ENCODE data around the gene KREMEN1. TPM values are rescaled to one million over a fixed set of nuclear protein-coding genes. Genes with fewer than 3 reads are reported as not detected.

The KREMEN1 gene
- total and polyA plus RNA-seq, 12 donors, result 4.3 to 58.7 (median 27.8) TPM

GRCh38 chr22:29211066-29211465 is 138.2 kb downstream of the KREMEN1 start:
- WGBS, 4 donors, result 84 to 99% (median 89%) methylated on average over 8 to 11 of the region's 11 CpGs
- DNase-seq, result no peak
- TF ChIP-seq CTCF (IDR thresholded peaks at IDR 0.05) (no peak), POLR2A (IDR thresholded peaks at IDR 0.05) (no peak)
- no peak overlapping the region for H3K4me3 ChIP-seq
- H3K9me3 ChIP-seq (replicated peaks in 1 of 3), result no peaks in the 10 kb centered on the region
- no peaks in the 10 kb centered on the region for H3K27me3 ChIP-seq
- no peak overlapping the region for H3K27ac ChIP-seq
- intact Hi-C loops (cut with DNase I), result no loop called here
- H3K36me3 ChIP-seq (replicated peaks in 1 of 2), result no peaks in the 10 kb centered on the region
- H3K4me1 ChIP-seq (replicated peaks in 1 of 2), result peaks cover 3 to 20% of the 10 kb centered on the region in 2 donors

- Histone ChIP-seq H3K4me3 (no peak overlapping the region), H3K27me3 (no peaks in the 10 kb centered on the region), H3K4me1 (replicated peaks in 1 of 2) (peaks cover 6 to 21% of the 10 kb centered on the region in 2 donors), H3K9me3 (replicated peaks in 1 of 3) (no peaks in the 10 kb centered on the region), H3K27ac (no peak overlapping the region), H3K36me3 (replicated peaks in 1 of 2) (no peaks in the 10 kb centered on the region)
- DNase-seq, result no peak
- TF ChIP-seq POLR2A (IDR thresholded peaks at IDR 0.05) (no peak), CTCF (IDR thresholded peaks at IDR 0.05) (no peak)
- intact Hi-C loops (cut with DNase I), result no loop called here
- 91 to 97% (median 95%) methylated on average over 9 of the region's 9 CpGs for WGBS, 4 donors
Observed at GRCh38 chr22:29211466-29211865, 138.6 kb downstream of the KREMEN1 start.

- intact Hi-C loops (cut with DNase I), result no loop called here
- 88 to 98% (median 92%) methylated on average over 7 to 11 of the region's 11 CpGs for WGBS, 4 donors
- Histone ChIP-seq H3K27me3 (no peaks in the 10 kb centered on the region), H3K9me3 (replicated peaks in 1 of 3) (no peaks in the 10 kb centered on the region), H3K36me3 (replicated peaks in 1 of 2) (no peaks in the 10 kb centered on the region), H3K4me3 (no peak overlapping the region), H3K27ac (no peak overlapping the region), H3K4me1 (replicated peaks in 1 of 2) (peaks cover 16 to 27% of the 10 kb centered on the region in 2 donors)
- no peak for DNase-seq
- no peak for TF ChIP-seq CTCF (IDR thresholded peaks at IDR 0.05)
- TF ChIP-seq POLR2A (IDR thresholded peaks at IDR 0.05), result no peak
Observed at GRCh38 chr22:29212743-29213142, 139.9 kb downstream of the KREMEN1 start.

GRCh38 chr22:29213493-29213892 is 140.7 kb downstream of the KREMEN1 start:
- Histone ChIP-seq H3K27ac (no peak overlapping the region), H3K27me3 (no peaks in the 10 kb centered on the region), H3K4me3 (no peak overlapping the region), H3K4me1 (replicated peaks in 1 of 2) (peaks cover 15 to 31% of the 10 kb centered on the region in 2 donors), H3K9me3 (replicated peaks in 1 of 3) (no peaks in the 10 kb centered on the region), H3K36me3 (replicated peaks in 1 of 2) (no peaks in the 10 kb centered on the region)
- no peak for TF ChIP-seq POLR2A (IDR thresholded peaks at IDR 0.05)
- TF ChIP-seq CTCF (IDR thresholded peaks at IDR 0.05), result no peak
- intact Hi-C loops (cut with DNase I), result no loop called here
- WGBS, 4 donors, result 86 to 91% (median 87%) methylated on average over 3 to 9 of the region's 9 CpGs
- DNase-seq, result no peak
